H1 (cell line): Measurements from ENCODE around the gene GOLGA6L10. TPM values are rescaled to one million over a fixed set of nuclear protein-coding genes. Genes with fewer than 3 reads are reported as not detected.
"Not testable (repeated sequence)": the region's sequence is repeated elsewhere in the genome, so short reads cannot be mapped to it uniquely, and the experiment has no call there.

Experiments
- CTCF ChIA-PET: fragments of 300-600 bp; sonication (Branson Sonifier 250); formaldehyde crosslinking; loops from one replicate; lab custom pipeline; 2021; ENCODE audit not compliant: partially characterized antibody; lab: Charles Lee
- POLR2A ChIA-PET: fragments of 300-600 bp; sonication (Branson Sonifier 250); formaldehyde crosslinking; loops from one replicate; lab custom pipeline; 2021; ENCODE audit warnings: inconsistent platforms; ENCODE audit not compliant: partially characterized antibody; lab: Charles Lee
- DNase-seq, 2 experiments: peaks; one replicate each; pipeline versions ENCODE4 v3.0.0 to v3.0.0-alpha.2; 2010 to 2022; ENCODE audit warnings: low spot score in 2 of 2, low read depth in 1 of 2, mixed read lengths in 1 of 2
- FAIRE-seq: peaks from 2 replicates; lab custom pipeline; 2011; peaks lifted over from hg19 to GRCh38; lab: Jason Lieb, UNC
- H2AFZ ChIP-seq: 2 replicates; pipeline ENCODE4 v1.8.1; 2012; ENCODE audit warnings: low read length, inconsistent platforms
- H2AK5ac ChIP-seq: 2 replicates; pipeline ENCODE4 v1.6.1; 2013; ENCODE audit warnings: low read depth, low read length
- H2BK120ac ChIP-seq: replicated peaks from 2 replicates; pipeline ENCODE3; 2013; ENCODE audit warnings: low read depth, low read length, inconsistent platforms
- H2BK12ac ChIP-seq: 2 replicates; pipeline ENCODE4 v1.6.1; 2013; ENCODE audit warnings: low read depth, low read length
- H2BK15ac ChIP-seq: 2 replicates; pipeline ENCODE4 v1.6.1; 2013; ENCODE audit warnings: low read length
- H2BK20ac ChIP-seq: 2 replicates; pipeline ENCODE4 v1.6.1; 2013; ENCODE audit warnings: low read length
- H2BK5ac ChIP-seq: 2 replicates; pipeline ENCODE4 v1.6.1; 2013; ENCODE audit warnings: low read depth, low read length
- H3K14ac ChIP-seq: 2 replicates; pipeline ENCODE4 v1.6.1; 2013; ENCODE audit warnings: inconsistent platforms; ENCODE audit not compliant: insufficient read length
- H3K18ac ChIP-seq: 2 replicates; pipeline ENCODE4 v1.6.1; 2013; ENCODE audit warnings: low read length; ENCODE audit errors: extremely low read depth
- H3K23ac ChIP-seq: 2 replicates; pipeline ENCODE4 v1.6.1; 2013; ENCODE audit warnings: inconsistent platforms; ENCODE audit not compliant: insufficient read length
- H3K23me2 ChIP-seq: 2 replicates; pipeline ENCODE4 v1.6.1; 2013; ENCODE audit warnings: low read depth, low read length
- H3K27ac ChIP-seq: 2 replicates; pipeline ENCODE4 v1.6.1; 2011; ENCODE audit warnings: low read depth, low read length, inconsistent platforms
- H3K27me3 ChIP-seq, 4 experiments: replicated peaks in 1 of 4; 1 replicate in 1 of 4; 2 replicates in 3 of 4; pipeline versions ENCODE4 v1.6.1 to v1.8.1; 2011 to 2013; ENCODE audit warnings: low read length in 3 of 4, mild to moderate bottlenecking in 3 of 4, inconsistent platforms in 2 of 4, mixed read lengths in 2 of 4, moderate library complexity in 1 of 4; ENCODE audit not compliant: control insufficient read depth in 3 of 4, insufficient read depth in 3 of 4; ENCODE audit errors: extremely low read depth in 1 of 4
- H3K36me3 ChIP-seq, 4 experiments: 2 replicates each; pipeline versions ENCODE4 v1.6.1 to v1.8.1; 2011 to 2013; ENCODE audit warnings: mild to moderate bottlenecking in 4 of 4, low read length in 3 of 4, moderate library complexity in 2 of 4, control low read depth in 1 of 4, inconsistent platforms in 1 of 4; ENCODE audit not compliant: insufficient read depth in 4 of 4, control insufficient read depth in 2 of 4
- H3K4ac ChIP-seq: replicated peaks from 2 replicates; pipeline ENCODE3; 2013; ENCODE audit warnings: low read length, low read depth, mixed read lengths, inconsistent platforms; ENCODE audit not compliant: insufficient read length
- H3K4me1 ChIP-seq, 4 experiments: replicated peaks in 1 of 4; 1 replicate in 1 of 4; 2 replicates in 3 of 4; pipeline versions ENCODE4 v1.6.1 to v1.8.1; 2011 to 2013; ENCODE audit warnings: low read length in 3 of 4, inconsistent platforms in 2 of 4, mixed read lengths in 1 of 4; ENCODE audit not compliant: insufficient read depth in 4 of 4, control insufficient read depth in 3 of 4
- H3K4me2 ChIP-seq, 2 experiments: 2 replicates each; pipeline versions ENCODE4 v1.6.1 to v1.8.1; 2011 to 2013; ENCODE audit warnings: low read depth in 2 of 2, low read length in 2 of 2, control low read depth in 1 of 2, inconsistent platforms in 1 of 2, mild to moderate bottlenecking in 1 of 2; ENCODE audit not compliant: insufficient read depth in 1 of 2
- H3K4me3 ChIP-seq, 4 experiments: fragments of 200-600, 300-600 bp in 1 of 4; sonication (generic), shearing (Covaris generic), sonication (Bioruptor Twin) in 1 of 4; 2 replicates each; pipeline versions ENCODE4 v1.5.1 to v1.8.1; 2011 to 2016; ENCODE audit warnings: low read length in 4 of 4, low read depth in 3 of 4, control low read depth in 2 of 4, inconsistent platforms in 2 of 4, mild to moderate bottlenecking in 2 of 4, mixed read lengths in 1 of 4, moderate library complexity in 1 of 4; ENCODE audit not compliant: insufficient read depth in 2 of 4; ENCODE audit errors: extremely low read depth in 1 of 4
- H3K56ac ChIP-seq: replicated peaks from 2 replicates; pipeline ENCODE3; 2013; ENCODE audit warnings: low read depth, mild to moderate bottlenecking, mixed read lengths, low read length, inconsistent platforms; ENCODE audit not compliant: insufficient read length
- H3K79me1 ChIP-seq: 2 replicates; pipeline ENCODE4 v1.6.1; 2013; ENCODE audit warnings: low read depth, low read length, control low read depth
- H3K79me2 ChIP-seq, 2 experiments: 2 replicates each; pipeline versions ENCODE4 v1.6.1 to v1.8.1; 2012 to 2013; ENCODE audit warnings: low read length in 2 of 2, mild to moderate bottlenecking in 2 of 2, inconsistent platforms in 1 of 2; ENCODE audit not compliant: insufficient read depth in 2 of 2, control insufficient read depth in 1 of 2
- H3K9ac ChIP-seq, 4 experiments: replicated peaks in 1 of 4; 1 replicate in 1 of 4; 2 replicates in 3 of 4; pipeline versions ENCODE4 v1.6.1 to v1.8.1; 2011 to 2013; ENCODE audit warnings: low read depth in 3 of 4, low read length in 3 of 4, control low read depth in 2 of 4, mild to moderate bottlenecking in 2 of 4, moderate library complexity in 2 of 4, inconsistent platforms in 1 of 4; ENCODE audit errors: extremely low read depth in 1 of 4
- H3K9me3 ChIP-seq, 2 experiments: 2 replicates each; pipeline versions ENCODE4 v1.6.1 to v1.8.1; 2012 to 2013; ENCODE audit warnings: mild to moderate bottlenecking in 2 of 2, moderate library complexity in 2 of 2, control low read depth in 1 of 2, inconsistent platforms in 1 of 2, low read depth in 1 of 2, low read length in 1 of 2, mixed read lengths in 1 of 2; ENCODE audit not compliant: insufficient read depth in 2 of 2
- H4K20me1 ChIP-seq, 2 experiments: replicated peaks in 1 of 2; 2 replicates each; pipeline versions ENCODE3 to v1.8.1; 2011 to 2013; ENCODE audit warnings: inconsistent platforms in 2 of 2, low read length in 2 of 2, mild to moderate bottlenecking in 1 of 2; ENCODE audit not compliant: insufficient read depth in 2 of 2, control insufficient read depth in 1 of 2
- H4K5ac ChIP-seq: 2 replicates; pipeline ENCODE4 v1.6.1; 2013; ENCODE audit warnings: low read length, low read depth, mixed read lengths, inconsistent platforms; ENCODE audit not compliant: insufficient read length
- H4K8ac ChIP-seq: 2 replicates; pipeline ENCODE4 v1.8.0; 2013; ENCODE audit warnings: mild to moderate bottlenecking, moderate library complexity, low read length, inconsistent platforms; ENCODE audit not compliant: insufficient read depth; ENCODE audit errors: extremely low read depth
- H4K91ac ChIP-seq: replicated peaks from 2 replicates; pipeline ENCODE3; 2013; ENCODE audit warnings: low read length, mixed read lengths, inconsistent platforms; ENCODE audit not compliant: insufficient read length
- WGBS, 2 experiments: shearing (Covaris generic) in 1 of 2; methylation state at CpG; one replicate each; pipeline versions ENCODE4 v1.1.6 to v1.1.7; 2013 to 2015; ENCODE audit warnings: low lambda C conversion rate in 2 of 2, mixed read lengths in 2 of 2, inconsistent platforms in 1 of 2, low coverage in 1 of 2, missing lambda C conversion rate in 1 of 2; ENCODE audit not compliant: insufficient replicate concordance in 2 of 2, insufficient coverage in 1 of 2, insufficient read length in 1 of 2; ENCODE audit errors: extremely low coverage in 1 of 2, missing lambda C conversion rate in 1 of 2; 5-methylcytosine and 5-hydroxymethylcytosine counted together
- polyA plus RNA-seq, 7 experiments: library from polyadenylated mRNA; depleted of rRNA in 3 of 7; stranded (reverse) in 5 of 7; unstranded in 2 of 7; fragments of >200 nt in 5 of 7; fragments of 200-250 nt in 2 of 7; gene quantifications; 1 replicate in 5 of 7; 2 replicates in 1 of 7; 4 replicates in 1 of 7; pipeline versions ENCODE4 v1.2.1 to v1.2.3, GENCODE V29; 2011 to 2013; ENCODE audit warnings: missing spikeins in 2 of 7, mixed read lengths in 2 of 7
- total RNA-seq: library from RNA; stranded (reverse); fragmentation: NEBNext Ultra II Directional; extraction: Animal tissue kit (Norgen Biotek cat#: 25700); gene quantifications from 2 replicates; pipeline ENCODE4 v1.2.1, GENCODE V29; 2021

Gene GOLGA6L10
- total and polyA plus RNA-seq, 2 of the 8 experiments (the other 6 are each of a cell fraction or from before 2014, with no cell fraction given) = 0.91 to 4.0 TPM

DNA sequence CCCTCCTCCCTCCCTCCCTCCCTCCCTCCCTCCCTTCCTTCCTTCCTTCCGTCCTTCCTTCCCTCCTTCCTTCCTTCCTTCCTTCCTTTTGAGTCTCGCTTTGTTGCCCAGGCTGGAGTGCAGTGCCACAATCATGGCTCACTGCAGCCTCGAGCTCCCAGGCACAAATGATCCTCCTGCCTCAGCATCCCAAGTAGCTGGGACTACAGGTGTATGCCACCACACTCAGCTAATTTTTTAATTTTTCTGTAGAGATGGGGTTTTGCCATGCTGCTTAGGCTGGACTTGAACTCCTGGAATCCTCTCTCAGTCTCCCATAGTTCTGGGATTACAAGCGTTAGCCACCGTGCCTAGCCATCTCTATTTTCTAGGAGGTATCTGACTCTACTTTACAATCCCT lies 38.0 kb downstream of the GOLGA6L10 start:
- H3K23ac ChIP-seq, H3K27ac ChIP-seq, H3K9ac ChIP-seq, H3K9me3 ChIP-seq, H2BK5ac ChIP-seq, H3K79me1 ChIP-seq, DNase-seq, H3K56ac ChIP-seq, H4K8ac ChIP-seq, H3K36me3 ChIP-seq, H2BK12ac ChIP-seq, H4K20me1 ChIP-seq, H3K23me2 ChIP-seq, POLR2A ChIA-PET, H3K27me3 ChIP-seq, H3K14ac ChIP-seq, FAIRE-seq, H2AK5ac ChIP-seq, H3K4ac ChIP-seq, H2AFZ ChIP-seq, H2BK120ac ChIP-seq, H3K4me3 ChIP-seq, H3K4me2 ChIP-seq, H3K18ac ChIP-seq, H2BK15ac ChIP-seq, H3K79me2 ChIP-seq, H3K4me1 ChIP-seq, H2BK20ac ChIP-seq, H4K91ac ChIP-seq, H4K5ac ChIP-seq: not testable (repeated sequence)
- WGBS, 2 experiments = 77% methylated on average over 5 of the region's 5 CpGs; no CpG with 5 or more reads in 1 of the 2 experiments
- CTCF ChIA-PET = interaction anchor here (1.1 kb wide), 1 partner anchor 25 kb away, joined by 4 read pairs; no protein-coding TSS in a partner anchor
